Activated naive CD8-positive, alpha-beta T cell treated with anti-CD3 and anti-CD28 coated beads for 36 hours (primary cell): ENCODE data around the gene CMTM1. TPM values are rescaled to one million over a fixed set of nuclear protein-coding genes. Genes with fewer than 3 reads are reported as not detected.

Experiments used
- DNase-seq: peaks from one replicate; pipeline ENCODE4 v3.0.0; 2021
- H3K27ac Mint-ChIP-seq: one replicate; pipeline ENCODE4 v1.8.0; 2022; ENCODE audit warnings: mild to moderate bottlenecking, moderate library complexity, mixed read lengths
- H3K27me3 Mint-ChIP-seq: one replicate; pipeline ENCODE4 v1.8.0; 2022; ENCODE audit warnings: mild to moderate bottlenecking, mixed read lengths
- H3K36me3 Mint-ChIP-seq: one replicate; pipeline ENCODE4 v1.8.0; 2021; ENCODE audit warnings: mild to moderate bottlenecking, mixed read lengths
- H3K4me1 Mint-ChIP-seq: one replicate; pipeline ENCODE4 v1.8.0; 2021; ENCODE audit warnings: mixed read lengths
- H3K4me3 Mint-ChIP-seq: one replicate; pipeline ENCODE4 v1.8.0; 2022; ENCODE audit warnings: mild to moderate bottlenecking, moderate library complexity, mixed read lengths
- H3K9me3 Mint-ChIP-seq: one replicate; pipeline ENCODE4 v1.8.0; 2022; ENCODE audit warnings: mixed read lengths
- total RNA-seq, 2 experiments: library from RNA; stranded (reverse); gene quantifications; one replicate each; pipeline ENCODE4 v1.2.3, GENCODE V29; 2021

The CMTM1 gene
- total RNA-seq, 2 experiments from 2014 or later: 2.8 to 5.9 TPM

DNA sequence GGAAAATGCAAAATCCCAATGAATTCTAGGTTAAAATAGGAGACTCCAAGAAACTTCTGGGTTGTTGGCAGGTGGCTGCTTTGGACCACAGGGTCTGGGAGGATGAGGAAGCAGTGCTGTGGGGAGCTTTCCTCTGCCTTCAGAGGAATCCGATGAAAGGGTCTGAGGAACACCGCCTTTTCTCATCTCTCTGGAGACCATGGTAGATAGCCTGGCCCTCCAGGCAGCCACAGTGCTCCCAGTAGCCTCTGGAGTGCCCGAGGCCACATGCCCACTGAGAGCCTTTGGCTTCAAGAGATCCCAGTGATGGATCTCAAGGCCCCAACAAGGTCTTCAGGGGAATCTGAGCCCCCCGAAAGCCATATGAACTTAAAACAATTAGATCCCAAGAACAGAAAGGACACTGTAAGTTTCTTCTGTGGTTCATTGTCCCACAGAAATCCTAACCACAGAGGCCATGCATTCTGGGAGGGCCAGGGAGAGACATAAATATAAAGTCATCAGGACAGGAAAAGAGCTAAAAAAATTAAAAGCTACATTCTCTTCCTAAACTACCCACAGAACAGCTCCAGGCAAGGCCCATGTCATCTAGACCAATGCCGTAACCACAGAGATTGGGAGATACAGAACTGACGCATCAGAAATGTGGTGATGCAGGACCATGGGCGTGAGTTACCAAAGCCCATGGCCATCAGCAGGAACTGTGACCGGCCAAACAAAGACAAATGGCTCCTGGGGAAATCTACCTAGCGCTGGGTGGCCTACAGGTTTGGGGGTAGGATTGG, 40.7 kb upstream of the CMTM1 start:
- Mint-ChIP-seq H3K36me3 (peaks cover 8% of the 10 kb centered on the region), H3K27ac (no peak overlapping the region), H3K4me1 (peaks cover 58% of the 10 kb centered on the region), H3K9me3 (no peaks in the 10 kb centered on the region), H3K27me3 (no peaks in the 10 kb centered on the region), H3K4me3 (no peak overlapping the region)
- DNase-seq: no peak

DNA sequence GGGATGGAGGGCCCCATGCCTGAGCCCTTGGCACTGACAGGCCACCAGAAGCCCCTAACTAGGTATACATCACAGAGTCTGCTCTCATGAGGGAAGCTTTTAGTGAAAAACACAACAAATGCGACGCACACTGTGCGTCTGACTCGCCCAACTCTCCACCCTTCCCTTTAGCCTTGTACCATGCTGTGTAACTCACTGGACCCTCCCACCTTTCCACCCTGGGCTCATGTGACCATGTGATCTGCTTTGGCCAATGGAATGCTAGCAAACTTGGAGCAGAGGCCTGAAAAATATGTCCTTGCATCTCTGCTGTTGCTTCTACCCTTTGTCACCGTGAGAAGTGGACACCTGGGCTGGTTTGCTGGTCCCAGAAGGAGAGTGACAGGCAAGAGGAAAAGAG, 37.9 kb upstream of the CMTM1 start:
- H3K9me3 Mint-ChIP-seq: no peaks in the 10 kb centered on the region
- no peak overlapping the region for H3K4me3 Mint-ChIP-seq
- H3K27me3 Mint-ChIP-seq: no peaks in the 10 kb centered on the region
- H3K27ac Mint-ChIP-seq: no peak overlapping the region
- peaks cover 6% of the 10 kb centered on the region for H3K36me3 Mint-ChIP-seq
- H3K4me1 Mint-ChIP-seq: peaks cover 33% of the 10 kb centered on the region
- DNase-seq: no peak

DNA sequence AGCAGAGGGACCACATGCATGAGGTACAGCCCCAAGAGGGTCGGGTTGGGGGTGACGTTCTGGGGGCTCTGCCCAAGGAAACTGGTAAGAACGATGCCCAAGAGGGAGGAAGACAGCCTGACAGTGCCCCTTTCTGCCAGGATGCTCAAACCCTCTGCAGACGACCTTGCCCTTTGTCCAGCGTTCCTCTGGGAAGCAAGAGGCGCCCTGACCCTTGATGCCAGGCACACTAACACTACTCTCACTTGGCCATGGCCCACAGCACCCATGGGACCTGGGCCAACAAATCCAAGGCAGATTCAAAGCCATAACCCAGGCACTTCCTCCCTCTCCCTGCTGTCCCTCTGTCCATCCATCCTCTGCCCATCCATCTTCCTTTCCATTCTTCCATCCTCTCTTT, 36.8 kb upstream of the CMTM1 start:
- DNase-seq: no peak
- Mint-ChIP-seq H3K27ac (no peak overlapping the region), H3K4me3 (no peak overlapping the region), H3K27me3 (no peaks in the 10 kb centered on the region), H3K4me1 (peaks cover 23% of the 10 kb centered on the region), H3K9me3 (no peaks in the 10 kb centered on the region), H3K36me3 (peaks cover 3% of the 10 kb centered on the region)

DNA sequence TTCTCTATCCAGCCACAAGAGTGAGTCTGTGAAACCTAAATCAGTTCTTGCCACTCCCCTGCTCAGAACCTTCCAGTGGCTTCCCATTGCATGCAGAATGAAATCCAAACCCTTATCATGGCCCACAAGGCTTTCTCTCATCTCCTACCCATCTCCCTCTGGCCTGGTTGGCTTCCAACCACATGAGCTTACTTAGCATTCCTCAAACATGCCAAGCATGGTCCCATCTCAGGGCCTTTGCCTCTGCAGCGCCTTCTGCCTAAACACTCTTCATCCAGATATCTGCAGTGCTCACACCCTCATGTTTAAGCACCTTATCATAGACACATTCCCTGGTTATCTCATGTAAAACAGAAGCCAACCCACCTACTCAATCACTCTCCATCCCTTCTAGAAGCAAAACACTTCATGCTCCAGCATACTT, 31.9 kb upstream of the CMTM1 start:
- Mint-ChIP-seq H3K36me3 (peaks cover 3% of the 10 kb centered on the region), H3K27ac (no peak overlapping the region), H3K4me1 (peaks cover 9% of the 10 kb centered on the region), H3K4me3 (no peak overlapping the region), H3K27me3 (no peaks in the 10 kb centered on the region), H3K9me3 (no peaks in the 10 kb centered on the region)
- DNase-seq: no peak

DNA sequence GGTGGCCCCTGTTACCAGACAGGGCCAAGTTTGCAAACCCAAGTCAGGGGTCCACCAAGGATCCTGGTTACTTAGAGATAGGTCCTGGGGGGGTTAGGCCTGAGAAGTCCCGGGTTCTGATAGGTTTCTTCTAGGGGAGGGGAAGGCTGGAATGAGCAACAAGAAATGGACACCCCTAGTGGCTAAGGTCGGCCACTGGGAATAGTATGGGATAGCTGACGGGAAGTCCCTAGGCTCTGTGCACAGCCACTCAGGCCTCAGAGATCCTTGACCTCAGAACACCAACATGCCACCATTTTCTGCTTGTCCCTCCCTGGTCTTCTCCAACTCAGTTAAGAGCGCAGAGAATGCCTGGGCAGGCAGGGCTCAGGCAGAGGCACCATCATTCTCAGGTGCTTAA, 29.7 kb upstream of the CMTM1 start:
- peaks cover 2% of the 10 kb centered on the region for H3K36me3 Mint-ChIP-seq
- H3K27ac Mint-ChIP-seq: no peak overlapping the region
- DNase-seq: no peak
- no peaks in the 10 kb centered on the region for H3K27me3 Mint-ChIP-seq
- no peak overlapping the region for H3K4me3 Mint-ChIP-seq
- H3K4me1 Mint-ChIP-seq: peaks cover 7% of the 10 kb centered on the region
- no peaks in the 10 kb centered on the region for H3K9me3 Mint-ChIP-seq

DNA sequence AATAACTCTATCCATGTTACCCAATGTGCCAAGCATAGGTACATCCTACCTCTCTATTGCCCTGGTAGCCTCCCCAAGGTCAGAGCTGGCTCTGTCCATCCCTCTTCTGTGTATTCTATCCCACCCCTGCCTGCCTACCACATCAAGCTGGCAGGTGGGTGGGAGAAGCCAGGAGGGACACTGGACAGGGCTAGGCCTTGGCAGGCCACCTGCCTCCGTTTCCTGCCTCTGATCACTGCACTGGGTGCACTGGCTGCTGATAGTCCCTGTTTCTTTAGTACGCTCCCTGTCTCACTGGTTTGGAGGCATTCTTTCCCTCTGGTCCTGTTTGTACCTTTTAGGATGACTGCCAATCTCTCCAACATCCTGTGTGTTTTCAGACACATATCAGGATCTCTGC, 29.0 kb upstream of the CMTM1 start:
- Mint-ChIP-seq H3K4me1 (peaks cover 6% of the 10 kb centered on the region), H3K27ac (no peak overlapping the region), H3K27me3 (no peaks in the 10 kb centered on the region), H3K9me3 (no peaks in the 10 kb centered on the region), H3K4me3 (no peak overlapping the region), H3K36me3 (peaks cover 2% of the 10 kb centered on the region)
- no peak for DNase-seq

DNA sequence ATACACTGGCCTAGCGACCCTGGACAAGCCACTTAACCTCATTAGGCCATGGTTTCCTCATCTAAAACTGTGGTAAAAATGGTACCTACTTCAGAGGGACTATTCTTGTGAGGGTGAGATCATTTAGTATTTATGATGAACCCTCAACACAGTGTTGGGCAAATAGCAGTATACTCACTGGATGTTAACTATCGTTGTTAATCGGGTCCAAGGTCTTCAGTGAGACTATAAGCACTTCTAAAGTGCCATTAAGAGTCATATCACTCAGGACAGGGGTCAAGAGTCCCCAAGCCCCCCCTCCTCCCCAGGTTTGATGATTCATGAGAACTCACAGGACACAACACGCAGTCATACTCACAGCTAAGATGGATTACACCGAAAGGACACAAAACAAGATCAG, 27.3 kb upstream of the CMTM1 start:
- Mint-ChIP-seq H3K4me1 (peaks cover 7% of the 10 kb centered on the region), H3K9me3 (no peaks in the 10 kb centered on the region), H3K27ac (no peak overlapping the region)

DNA sequence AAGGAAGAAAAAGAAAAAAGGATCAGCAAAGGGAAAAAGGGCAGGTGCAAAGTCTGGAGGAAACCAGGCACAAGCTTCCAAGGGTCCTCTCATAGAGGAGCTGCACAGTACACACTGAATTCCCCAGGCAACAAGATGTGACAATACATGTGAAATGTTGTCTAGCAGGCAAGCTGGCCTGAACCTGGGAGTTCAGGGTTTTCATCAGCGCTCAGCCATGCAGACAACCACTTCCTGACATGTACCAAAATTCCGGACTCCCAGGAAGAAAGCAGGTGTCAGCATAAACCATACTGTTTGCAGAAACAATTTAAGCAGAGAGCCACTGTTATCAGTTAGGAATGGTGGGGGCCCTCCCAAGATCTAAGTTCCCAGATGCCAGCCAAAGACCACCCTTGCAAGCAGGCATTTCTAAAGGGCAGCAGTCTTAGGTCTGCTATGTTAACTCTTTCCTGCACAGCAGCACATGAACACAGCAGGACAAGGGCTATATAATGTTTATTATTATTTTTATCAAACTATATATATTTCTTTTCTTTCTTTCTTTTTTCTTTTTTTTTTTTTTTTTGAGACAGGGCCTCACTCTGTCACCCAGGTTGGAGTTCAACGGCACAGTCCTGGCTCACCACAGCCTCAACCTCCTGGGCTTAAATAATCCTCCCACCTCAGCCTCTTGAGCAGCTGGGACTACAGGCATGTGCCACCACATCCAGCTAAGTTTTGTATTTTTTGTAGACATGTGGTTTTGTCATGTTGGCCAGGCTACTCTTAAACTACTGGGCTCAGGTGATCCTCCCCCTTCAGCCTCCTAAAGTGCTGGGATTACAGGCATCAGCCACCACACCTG, 26.4 kb upstream of the CMTM1 start:
- H3K36me3 Mint-ChIP-seq: peaks cover 2% of the 10 kb centered on the region
- no peaks in the 10 kb centered on the region for H3K9me3 Mint-ChIP-seq
- DNase-seq: no peak
- peaks cover 15% of the 10 kb centered on the region for H3K4me1 Mint-ChIP-seq
- H3K4me3 Mint-ChIP-seq: no peak overlapping the region
- H3K27me3 Mint-ChIP-seq: no peaks in the 10 kb centered on the region
- H3K27ac Mint-ChIP-seq: no peak overlapping the region

More for the DNA sequence above, 27.3 kb upstream of the CMTM1 start:
- no peak overlapping the region for H3K4me3 Mint-ChIP-seq
- H3K27me3 Mint-ChIP-seq: no peaks in the 10 kb centered on the region
- H3K36me3 Mint-ChIP-seq: peaks cover 2% of the 10 kb centered on the region
- no peak for DNase-seq

DNA sequence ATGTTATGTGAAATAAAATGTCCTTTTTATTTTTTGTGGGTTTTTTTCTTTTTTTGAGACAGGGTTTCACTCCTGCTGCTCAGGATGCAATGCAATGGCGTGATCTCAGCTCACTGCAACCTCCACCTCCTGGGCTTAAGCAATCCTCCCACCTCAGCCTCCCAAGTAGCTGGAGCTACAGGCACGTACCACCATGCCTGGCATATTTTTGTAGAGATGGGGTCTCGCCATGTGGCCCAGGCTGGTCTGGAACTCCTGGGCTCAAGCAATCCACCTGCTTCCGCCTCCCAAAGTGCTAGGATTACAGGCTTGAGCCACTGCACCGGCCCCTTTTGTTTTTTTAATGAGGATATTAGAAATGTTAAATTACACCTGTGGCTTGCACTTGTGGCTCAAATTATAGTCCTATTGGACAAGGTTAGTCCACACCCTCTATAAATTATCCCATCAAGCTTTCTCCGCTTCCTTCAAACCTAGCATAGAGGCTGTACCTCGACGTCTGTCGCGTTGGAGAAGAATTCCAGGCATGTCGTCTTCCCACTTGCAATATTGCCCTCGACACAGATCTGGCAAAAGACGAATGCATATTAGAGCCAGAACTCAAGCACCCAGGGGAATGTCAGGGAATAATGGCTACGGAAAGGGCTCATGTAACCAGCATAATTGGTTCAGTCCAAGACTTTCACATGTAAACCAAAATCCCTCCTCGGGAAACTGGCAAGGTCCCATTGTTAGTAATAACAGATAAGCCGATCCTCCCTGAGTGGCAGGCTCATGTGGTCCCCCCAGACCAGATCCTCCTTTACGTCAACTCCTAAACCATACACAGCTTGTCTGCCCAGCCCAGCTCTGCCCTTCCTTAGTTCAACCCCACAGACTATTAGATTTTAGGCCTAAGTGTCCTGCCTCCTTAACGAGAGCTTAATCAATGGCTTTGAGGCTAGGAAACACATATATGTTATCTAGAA, 24.6 kb upstream of the CMTM1 start:
- no peak for DNase-seq
- peaks cover 17% of the 10 kb centered on the region for H3K4me1 Mint-ChIP-seq
- no peak overlapping the region for H3K4me3 Mint-ChIP-seq
- H3K9me3 Mint-ChIP-seq: no peaks in the 10 kb centered on the region
- H3K27me3 Mint-ChIP-seq: no peaks in the 10 kb centered on the region
- H3K27ac Mint-ChIP-seq: no peak overlapping the region
- peaks cover 2% of the 10 kb centered on the region for H3K36me3 Mint-ChIP-seq

DNA sequence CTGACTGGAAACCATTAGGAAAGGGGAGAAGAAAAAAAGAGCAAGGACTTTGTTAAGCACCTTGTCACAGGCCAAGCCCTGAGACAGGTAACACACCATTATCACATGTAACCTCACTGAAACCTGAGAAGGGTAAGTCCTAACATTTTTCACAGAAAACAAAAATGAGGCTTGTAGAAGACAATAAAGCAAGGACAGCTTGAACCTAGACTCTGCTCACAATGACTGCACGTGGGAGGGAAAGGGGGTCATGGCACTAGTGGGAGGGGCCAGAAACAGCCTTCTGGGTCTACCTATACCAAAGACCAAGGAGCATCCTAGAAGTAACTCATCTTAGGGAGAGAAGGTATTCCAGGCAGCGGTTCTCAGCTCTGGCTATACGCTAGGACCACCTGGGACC, 23.8 kb upstream of the CMTM1 start:
- peaks cover 17% of the 10 kb centered on the region for H3K4me1 Mint-ChIP-seq
- H3K4me3 Mint-ChIP-seq: no peak overlapping the region
- no peak overlapping the region for H3K27ac Mint-ChIP-seq
- DNase-seq: no peak
- peaks cover 2% of the 10 kb centered on the region for H3K36me3 Mint-ChIP-seq
- no peaks in the 10 kb centered on the region for H3K27me3 Mint-ChIP-seq
- H3K9me3 Mint-ChIP-seq: no peaks in the 10 kb centered on the region

DNA sequence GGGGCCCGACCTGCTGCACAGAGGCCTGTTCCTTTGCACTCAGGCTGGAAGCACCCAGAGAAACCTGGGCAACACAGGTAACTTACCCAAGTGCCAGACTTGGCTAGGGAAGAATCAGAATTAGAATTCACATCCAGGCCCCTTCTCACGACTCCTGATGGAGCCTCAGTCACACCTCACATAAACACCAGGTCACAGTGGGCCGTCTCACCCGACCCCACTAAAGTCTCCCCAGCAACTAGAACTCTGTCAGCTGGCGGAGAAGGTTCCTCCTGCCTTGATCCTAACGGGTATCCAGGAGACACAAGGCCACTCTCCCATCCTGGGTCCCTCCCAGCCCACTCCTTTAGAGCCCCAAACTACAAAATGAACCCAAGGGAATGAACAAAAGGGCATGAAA, 22.7 kb upstream of the CMTM1 start:
- Mint-ChIP-seq H3K27ac (no peak overlapping the region), H3K9me3 (no peaks in the 10 kb centered on the region), H3K36me3 (no peaks in the 10 kb centered on the region), H3K4me3 (no peak overlapping the region), H3K27me3 (no peaks in the 10 kb centered on the region), H3K4me1 (peaks cover 23% of the 10 kb centered on the region)
- DNase-seq: no peak

DNA sequence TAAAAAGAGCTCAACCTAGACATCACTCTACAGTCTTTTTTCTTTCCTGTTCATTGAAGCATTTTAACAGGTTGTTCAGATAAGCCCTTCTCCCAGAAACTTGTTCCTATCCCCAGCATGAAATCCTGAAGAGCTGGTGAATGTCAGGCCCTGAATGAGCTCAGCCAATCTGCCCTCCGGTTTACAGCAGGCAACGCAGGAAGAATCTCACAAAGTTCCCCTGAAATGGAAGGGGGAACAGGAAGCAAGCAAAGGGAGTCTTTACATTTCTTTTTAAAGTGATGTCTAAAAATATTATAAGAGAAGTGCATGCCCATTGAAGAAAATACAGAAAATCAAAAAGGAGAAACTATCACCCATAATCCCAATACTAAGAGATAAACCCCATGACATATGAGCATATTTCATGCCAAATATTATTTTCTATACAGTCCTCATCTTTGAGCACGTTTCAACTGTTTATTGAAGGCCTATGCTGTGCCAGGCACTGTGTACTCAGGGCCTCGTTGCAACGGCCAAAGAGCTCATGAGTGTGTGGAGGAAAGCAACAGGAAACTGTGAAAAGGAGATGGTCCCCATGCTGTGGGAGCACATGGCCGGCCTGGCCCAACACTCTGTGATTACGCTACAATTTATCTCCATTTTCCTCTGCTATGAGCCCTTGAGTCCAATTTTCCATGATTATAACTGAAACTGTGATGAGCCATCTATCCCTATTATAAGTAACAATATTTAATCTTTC, 22.1 kb upstream of the CMTM1 start:
- peaks cover 30% of the 10 kb centered on the region for H3K4me1 Mint-ChIP-seq
- H3K9me3 Mint-ChIP-seq: no peaks in the 10 kb centered on the region
- no peak for DNase-seq
- no peak overlapping the region for H3K4me3 Mint-ChIP-seq
- H3K27me3 Mint-ChIP-seq: no peaks in the 10 kb centered on the region
- no peaks in the 10 kb centered on the region for H3K36me3 Mint-ChIP-seq
- H3K27ac Mint-ChIP-seq: no peak overlapping the region

DNA sequence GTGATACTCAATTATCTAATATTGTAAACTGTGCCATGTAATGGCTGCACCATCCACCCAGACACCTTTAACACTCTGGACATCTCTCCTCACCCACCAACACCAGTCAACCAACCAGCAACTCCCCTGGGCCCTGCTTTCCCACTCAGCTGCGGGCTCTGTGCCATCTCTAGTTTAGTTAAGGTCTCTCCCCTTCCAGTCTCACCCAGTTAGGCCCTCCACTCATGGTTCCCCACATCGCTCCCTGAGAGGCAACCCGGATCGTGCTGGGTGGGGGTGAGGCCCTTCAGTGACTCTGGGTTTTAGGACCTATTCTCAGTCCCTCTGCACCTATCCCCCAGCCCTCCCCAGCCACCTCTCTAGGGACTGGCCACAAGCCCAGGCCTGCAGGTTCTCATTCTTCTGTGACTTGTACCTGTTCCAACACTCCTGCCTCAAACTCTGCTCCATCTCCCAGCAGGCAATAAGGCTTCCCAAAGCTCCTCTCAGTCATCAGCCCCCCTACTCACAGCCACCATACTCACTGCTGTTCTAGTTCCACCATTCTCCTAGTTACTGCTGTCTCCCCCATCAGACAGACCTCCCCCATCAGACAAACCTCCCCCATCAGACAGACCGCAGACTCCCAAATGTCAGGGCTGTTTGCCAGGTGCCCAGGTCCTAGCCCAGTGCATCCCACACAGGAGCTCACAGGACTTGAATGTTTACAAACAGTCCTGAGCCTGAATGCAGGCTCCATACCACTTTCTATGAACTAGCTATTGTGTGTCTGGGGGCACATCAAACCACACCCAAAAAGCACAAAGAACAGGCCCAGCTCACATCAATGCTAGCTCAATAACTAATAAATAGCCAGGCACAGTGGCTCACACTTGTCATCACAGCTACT, 18.9 kb upstream of the CMTM1 start:
- DNase-seq: no peak
- H3K27me3 Mint-ChIP-seq: peaks cover 2% of the 10 kb centered on the region
- peaks cover 41% of the 10 kb centered on the region for H3K4me1 Mint-ChIP-seq
- H3K36me3 Mint-ChIP-seq: peaks cover under 1% of the 10 kb centered on the region
- H3K4me3 Mint-ChIP-seq: no peak overlapping the region
- peaks cover under 1% of the 10 kb centered on the region for H3K9me3 Mint-ChIP-seq
- H3K27ac Mint-ChIP-seq: no peak overlapping the region
